Sigmoid colon (tissue), 7 donors: ENCODE data around the gene VILL. TPM values are rescaled to one million over a fixed set of nuclear protein-coding genes. Genes with fewer than 3 reads are reported as not detected.

Experiments
- DNase-seq: peaks from one replicate; pipeline ENCODE4 v3.0.0-alpha.2; 2019
- H3K27ac ChIP-seq, 4 donors: fragments of 200-600 bp; sonication (generic); one replicate each; pipeline ENCODE4 v1.5.1; 2016 to 2019; ENCODE audit warnings: mild to moderate bottlenecking in 1 of 4
- H3K27me3 ChIP-seq, 3 donors: fragments of 200-600 bp; sonication (generic); one replicate each; pipeline ENCODE4 v1.5.1; 2019; ENCODE audit warnings: mild to moderate bottlenecking in 1 of 3
- H3K36me3 ChIP-seq, 4 donors: fragments of 200-600 bp; sonication (generic); one replicate each; pipeline ENCODE4 v1.5.1; 2016 to 2019
- H3K4me1 ChIP-seq, 4 donors: fragments of 200-600 bp; sonication (generic); one replicate each; pipeline ENCODE4 v1.5.1; 2017 to 2019
- H3K4me3 ChIP-seq, 4 donors: fragments of 200-600 bp; sonication (generic); one replicate each; pipeline ENCODE4 v1.5.1; 2017 to 2019; ENCODE audit warnings: mild to moderate bottlenecking in 2 of 4, moderate library complexity in 1 of 4
- H3K9me3 ChIP-seq, 4 donors: fragments of 200-600 bp in 3 of 4; sonication (generic) in 3 of 4; one replicate each; pipeline versions ENCODE4 v1.5.1 to v1.6.1; 2013 to 2019
- EP300 ChIP-seq, 4 donors: sonication (generic); formaldehyde crosslinking; IDR thresholded peaks; one replicate each; pipeline ENCODE4 v1.6.1; 2017; ENCODE audit warnings: antibody characterized with exemption in 4 of 4
- POLR2A ChIP-seq, 2 donors: fragments of 450-650 bp; IDR thresholded peaks; one replicate each; pipeline ENCODE4 v1.6.1; 2016; ENCODE audit warnings: antibody characterized with exemption in 2 of 2, mild to moderate bottlenecking in 2 of 2, moderate library complexity in 2 of 2
- POLR2AphosphoS5 ChIP-seq, 4 donors: sonication (generic); formaldehyde crosslinking; IDR thresholded peaks; one replicate each; pipeline ENCODE4 v1.6.1; 2017; ENCODE audit warnings: antibody characterized with exemption in 4 of 4
- WGBS, 2 donors: extraction: QIAGEN DNeasy Blood & Tissue Kit; methylation state at CpG; one replicate each; pipeline ENCODE4 v1.1.7; 2013; 5-methylcytosine and 5-hydroxymethylcytosine counted together
- intact Hi-C: fragments of 100-400 bp; cut with DNase I; formaldehyde crosslinking; loops from one replicate; pipeline ENCODE4 v1.15.1; 2023
- polyA plus RNA-seq, 3 donors: library from polyadenylated mRNA; stranded (reverse); fragments of 200-250 nt; gene quantifications; one replicate each; pipeline ENCODE4 v1.2.3, GENCODE V29; 2013
- total RNA-seq, 4 donors: library from RNA; depleted of rRNA; stranded (reverse); fragments of >200 nt; gene quantifications; one replicate each; pipeline ENCODE4 v1.1.0, GENCODE V29; 2016
- TF ChIP-seq, protein P1 (sequence below), 4 experiments: fragments of 450-650 bp in 3 of 4; fragments of 200-600 bp in 1 of 4; IDR thresholded peaks; one replicate each; pipeline ENCODE4 v1.5.1; 2016 to 2019; ENCODE audit warnings: antibody characterized with exemption in 4 of 4, mild to moderate bottlenecking in 3 of 4, moderate library complexity in 2 of 4
- donor health status: healthy with polysubstance abuse.
- donor health status: Bipolar disorder and iron deficiency.
- donor health status: healthy.

VILL gene
- total and polyA plus RNA-seq, 7 donors: 5.3 to 175 (median 8.3) TPM

- 59 to 65% methylated on average over 2 of the region's 2 CpGs for WGBS, 2 donors
- peaks cover 0 to 60% (median 53%) of the 10 kb centered on the region in 4 donors for H3K4me1 ChIP-seq
- TF ChIP-seq, protein P1, sequence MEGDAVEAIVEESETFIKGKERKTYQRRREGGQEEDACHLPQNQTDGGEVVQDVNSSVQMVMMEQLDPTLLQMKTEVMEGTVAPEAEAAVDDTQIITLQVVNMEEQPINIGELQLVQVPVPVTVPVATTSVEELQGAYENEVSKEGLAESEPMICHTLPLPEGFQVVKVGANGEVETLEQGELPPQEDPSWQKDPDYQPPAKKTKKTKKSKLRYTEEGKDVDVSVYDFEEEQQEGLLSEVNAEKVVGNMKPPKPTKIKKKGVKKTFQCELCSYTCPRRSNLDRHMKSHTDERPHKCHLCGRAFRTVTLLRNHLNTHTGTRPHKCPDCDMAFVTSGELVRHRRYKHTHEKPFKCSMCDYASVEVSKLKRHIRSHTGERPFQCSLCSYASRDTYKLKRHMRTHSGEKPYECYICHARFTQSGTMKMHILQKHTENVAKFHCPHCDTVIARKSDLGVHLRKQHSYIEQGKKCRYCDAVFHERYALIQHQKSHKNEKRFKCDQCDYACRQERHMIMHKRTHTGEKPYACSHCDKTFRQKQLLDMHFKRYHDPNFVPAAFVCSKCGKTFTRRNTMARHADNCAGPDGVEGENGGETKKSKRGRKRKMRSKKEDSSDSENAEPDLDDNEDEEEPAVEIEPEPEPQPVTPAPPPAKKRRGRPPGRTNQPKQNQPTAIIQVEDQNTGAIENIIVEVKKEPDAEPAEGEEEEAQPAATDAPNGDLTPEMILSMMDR (IDR thresholded peaks at IDR 0.05): no peak
- TF ChIP-seq POLR2AphosphoS5 (IDR thresholded peaks at IDR 0.05): no peak
- no peak for TF ChIP-seq POLR2A (IDR thresholded peaks at IDR 0.05)
- no peak for TF ChIP-seq EP300 (IDR thresholded peaks at IDR 0.05)
- H3K27ac ChIP-seq: peak overlapping the region; percentile 56 to 78 (median 68)
- no peaks in the 10 kb centered on the region for H3K9me3 ChIP-seq
- no peaks in the 10 kb centered on the region for H3K27me3 ChIP-seq
- DNase-seq: no peak
- no peak overlapping the region for H3K4me3 ChIP-seq
- intact Hi-C loops: no loop called here
- peaks cover 0 to 9% (median 3%) of the 10 kb centered on the region in 4 donors for H3K36me3 ChIP-seq
These were observed 44.1 kb upstream of the VILL start for GRCh38 chr3:37946531-37946889.

DNA sequence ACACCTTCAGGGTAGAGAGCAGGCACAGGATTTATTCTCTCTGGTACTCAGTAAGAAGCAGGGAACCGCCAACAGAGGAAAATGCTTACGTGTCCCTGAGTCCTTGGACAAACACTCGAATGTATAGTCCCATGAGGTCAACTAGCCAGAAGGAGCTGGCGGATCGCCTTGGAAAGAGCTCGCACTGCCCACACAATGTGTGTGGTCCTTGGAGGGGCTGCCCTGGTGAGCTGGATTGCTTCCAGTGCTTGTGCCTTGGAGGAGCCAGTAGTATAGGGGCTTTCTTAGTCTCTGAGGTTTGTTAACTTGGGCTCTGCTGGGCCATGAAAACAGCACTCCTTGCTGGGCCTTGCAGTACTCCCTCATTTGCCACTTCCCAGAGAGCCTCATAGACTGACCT lies 40.7 kb upstream of the VILL start:
- no peak for TF ChIP-seq EP300 (IDR thresholded peaks at IDR 0.05)
- no peak for TF ChIP-seq POLR2AphosphoS5 (IDR thresholded peaks at IDR 0.05)
- TF ChIP-seq, protein P1 (IDR thresholded peaks at IDR 0.05): no peak
- no peak for TF ChIP-seq POLR2A (IDR thresholded peaks at IDR 0.05)
- H3K36me3 ChIP-seq: peaks cover 0 to 13% (median 3%) of the 10 kb centered on the region in 4 donors
- 77 to 91% methylated on average over 6 of the region's 6 CpGs for WGBS, 2 donors
- no peaks in the 10 kb centered on the region for H3K27me3 ChIP-seq
- H3K27ac ChIP-seq: no peak overlapping the region
- peaks cover 0 to 40% (median 22%) of the 10 kb centered on the region in 4 donors for H3K4me1 ChIP-seq
- no peak overlapping the region for H3K4me3 ChIP-seq
- H3K9me3 ChIP-seq: no peaks in the 10 kb centered on the region
- intact Hi-C loops: no loop called here
- DNase-seq: no peak

DNA sequence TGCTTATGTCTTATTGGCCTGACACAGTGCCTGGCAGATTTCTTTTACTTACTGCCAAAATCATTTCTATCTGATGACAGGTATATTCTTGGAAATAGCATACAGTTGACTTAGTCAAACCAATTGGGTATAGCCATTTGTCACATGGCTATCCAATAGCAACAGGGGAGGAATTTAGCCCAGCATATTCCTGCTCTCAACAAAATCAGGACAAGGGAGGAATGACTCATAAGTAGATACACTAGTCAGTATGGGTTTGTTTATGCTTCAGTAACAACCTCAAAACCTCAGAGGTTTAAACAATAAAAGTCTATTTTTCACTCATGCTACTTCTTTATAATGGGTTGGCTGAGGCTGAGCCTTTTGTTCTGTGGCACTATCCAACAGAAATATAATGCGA lies 38.0 kb upstream of the VILL start:
- Histone ChIP-seq H3K36me3 (peaks cover 0 to 12% (median 3%) of the 10 kb centered on the region in 4 donors), H3K27me3 (no peaks in the 10 kb centered on the region), H3K9me3 (no peaks in the 10 kb centered on the region), H3K4me1 (peaks cover 0 to 37% (median 23%) of the 10 kb centered on the region in 4 donors), H3K4me3 (no peak overlapping the region), H3K27ac (no peak overlapping the region)
- no peak for DNase-seq
- TF ChIP-seq, protein P1 (IDR thresholded peaks at IDR 0.05): no peak
- no peak for TF ChIP-seq POLR2A (IDR thresholded peaks at IDR 0.05)
- TF ChIP-seq POLR2AphosphoS5 (IDR thresholded peaks at IDR 0.05): no peak
- TF ChIP-seq EP300 (IDR thresholded peaks at IDR 0.05): no peak
- 95 to 97% methylated on average over 1 of the region's 1 CpG for WGBS, 2 donors
- intact Hi-C loops: no loop called here

DNA sequence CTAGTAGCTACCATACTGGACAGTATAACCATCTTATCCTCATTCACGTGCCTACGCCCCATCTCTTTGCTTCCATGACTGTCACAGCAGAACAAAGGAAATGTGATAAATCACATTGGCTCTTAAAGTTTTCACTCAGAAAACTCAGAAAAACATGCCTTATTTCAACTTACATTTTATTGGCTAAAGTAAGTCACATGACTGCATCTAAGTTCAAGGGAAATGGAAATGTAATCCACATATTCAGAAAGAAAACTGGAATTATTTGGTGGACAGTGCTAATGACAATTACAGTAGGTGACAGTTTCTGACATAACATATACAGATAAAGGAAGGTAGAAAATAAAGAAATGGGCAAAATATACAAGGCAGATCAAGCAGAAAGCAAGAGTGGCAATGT lies 37.4 kb upstream of the VILL start:
- H3K4me1 ChIP-seq: peaks cover 0 to 40% (median 25%) of the 10 kb centered on the region in 4 donors
- 95 to 99% methylated on average over 2 of the region's 2 CpGs for WGBS, 2 donors

DNA sequence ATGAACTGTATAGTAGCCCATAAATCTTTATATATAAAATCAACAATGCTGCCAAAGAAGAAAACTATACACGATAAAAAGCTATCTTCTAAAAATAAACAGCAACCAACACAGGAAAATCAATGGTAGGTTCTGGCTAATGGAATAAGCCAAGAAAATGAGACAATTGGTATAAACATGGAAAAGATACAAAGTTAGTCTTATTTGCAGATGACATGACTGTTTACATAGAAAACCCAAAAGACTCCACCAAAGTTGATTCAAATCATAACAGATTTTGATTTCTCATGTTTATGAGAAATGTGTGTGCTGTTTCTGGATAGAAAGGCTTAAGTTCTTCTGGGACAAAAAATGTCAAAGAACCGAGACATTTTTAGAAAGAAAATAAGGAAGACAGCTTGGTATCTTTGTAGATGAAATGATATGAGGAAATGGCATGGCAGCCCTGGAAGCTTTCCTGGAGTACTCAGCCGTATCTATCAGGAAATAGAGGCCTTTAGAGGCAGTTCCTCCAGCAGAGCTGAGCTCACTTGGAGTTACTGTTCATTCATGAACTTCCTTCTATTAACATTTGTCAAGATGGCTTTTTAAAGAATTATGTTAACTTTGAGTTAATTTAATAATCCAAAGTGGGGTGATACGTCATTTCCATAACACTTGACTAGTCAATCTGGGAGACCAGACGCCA lies 36.7 kb upstream of the VILL start:
- DNase-seq: no peak

More for the DNA sequence above, 37.4 kb upstream of the VILL start:
- DNase-seq: no peak
- peaks cover 0 to 12% (median 3%) of the 10 kb centered on the region in 4 donors for H3K36me3 ChIP-seq
- no peak overlapping the region for H3K4me3 ChIP-seq
- no peaks in the 10 kb centered on the region for H3K9me3 ChIP-seq
- TF ChIP-seq POLR2A (IDR thresholded peaks at IDR 0.05): no peak
- H3K27ac ChIP-seq: peak overlapping the region in 1 of 4 donors; percentile 10
- intact Hi-C loops: no loop called here
- no peaks in the 10 kb centered on the region for H3K27me3 ChIP-seq

More for the DNA sequence above, 36.7 kb upstream of the VILL start:
- TF ChIP-seq POLR2AphosphoS5 (IDR thresholded peaks at IDR 0.05) (no peak), EP300 (IDR thresholded peaks at IDR 0.05) (no peak)
- Histone ChIP-seq H3K27me3 (no peaks in the 10 kb centered on the region), H3K27ac (peak overlapping the region in 2 of 4 donors; percentile 10 to 15), H3K4me3 (no peak overlapping the region), H3K9me3 (no peaks in the 10 kb centered on the region), H3K36me3 (peaks cover 0 to 12% (median 3%) of the 10 kb centered on the region in 4 donors), H3K4me1 (peaks cover 0 to 40% (median 25%) of the 10 kb centered on the region in 4 donors)
- 62 to 71% methylated on average over 5 of the region's 5 CpGs for WGBS, 2 donors
- intact Hi-C loops: no loop called here
